Epithelial cell of alveolus of lung (primary cell): ENCODE results near the gene MT1E. TPM values are rescaled to one million over a fixed set of nuclear protein-coding genes. Genes with fewer than 3 reads are reported as not detected.

Experiments
- total RNA-seq: library from RNA; depleted of rRNA; stranded (reverse); fragments of >200 nt; gene quantifications from 2 replicates; pipeline ENCODE4 v1.2.1, GENCODE V29; 2015

The MT1E gene
- 254 and 593 TPM in 2 replicates for total RNA-seq

DNA sequence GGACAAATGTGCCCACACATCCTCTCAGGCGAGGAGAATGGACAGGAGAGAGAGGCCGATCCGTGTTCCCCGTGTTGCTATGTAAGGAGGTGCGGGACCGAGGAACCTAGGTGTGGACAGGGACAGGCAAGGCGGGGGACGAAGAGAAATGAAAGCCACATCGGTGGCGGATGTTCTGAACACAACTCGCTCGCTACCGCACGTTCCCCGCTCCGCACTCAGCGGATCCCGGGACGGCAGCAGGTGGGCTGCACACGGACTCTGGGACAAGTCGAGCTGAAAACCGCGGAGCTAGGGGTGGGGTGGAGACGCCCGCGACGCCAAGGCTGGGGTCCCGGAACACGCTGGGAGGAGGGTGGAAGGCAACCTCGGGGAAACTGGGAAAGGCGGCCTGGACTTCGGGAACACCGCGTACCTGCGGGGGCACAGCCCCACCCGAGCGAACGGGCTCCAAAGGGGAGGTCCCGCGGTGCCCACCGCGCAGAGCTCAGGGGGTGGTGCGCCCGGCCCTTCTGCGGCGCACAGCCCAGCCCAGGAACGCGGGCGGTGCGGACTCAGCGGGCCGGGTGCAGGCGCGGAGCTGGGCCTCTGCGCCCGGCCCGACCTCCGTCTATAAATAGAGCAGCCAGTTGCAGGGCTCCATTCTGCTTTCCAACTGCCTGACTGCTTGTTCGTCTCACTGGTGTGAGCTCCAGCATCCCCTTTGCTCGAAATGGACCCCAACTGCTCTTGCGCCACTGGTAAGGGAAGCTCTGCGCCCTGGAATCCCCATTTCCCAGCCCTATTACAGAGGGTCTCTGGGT lies at the start of gene MT1E:
Gene MT1E (plus strand): TSS at position 642 of the 803 bp plus-strand sequence. CDS start 71 bp downstream, at position 713.

DNA sequence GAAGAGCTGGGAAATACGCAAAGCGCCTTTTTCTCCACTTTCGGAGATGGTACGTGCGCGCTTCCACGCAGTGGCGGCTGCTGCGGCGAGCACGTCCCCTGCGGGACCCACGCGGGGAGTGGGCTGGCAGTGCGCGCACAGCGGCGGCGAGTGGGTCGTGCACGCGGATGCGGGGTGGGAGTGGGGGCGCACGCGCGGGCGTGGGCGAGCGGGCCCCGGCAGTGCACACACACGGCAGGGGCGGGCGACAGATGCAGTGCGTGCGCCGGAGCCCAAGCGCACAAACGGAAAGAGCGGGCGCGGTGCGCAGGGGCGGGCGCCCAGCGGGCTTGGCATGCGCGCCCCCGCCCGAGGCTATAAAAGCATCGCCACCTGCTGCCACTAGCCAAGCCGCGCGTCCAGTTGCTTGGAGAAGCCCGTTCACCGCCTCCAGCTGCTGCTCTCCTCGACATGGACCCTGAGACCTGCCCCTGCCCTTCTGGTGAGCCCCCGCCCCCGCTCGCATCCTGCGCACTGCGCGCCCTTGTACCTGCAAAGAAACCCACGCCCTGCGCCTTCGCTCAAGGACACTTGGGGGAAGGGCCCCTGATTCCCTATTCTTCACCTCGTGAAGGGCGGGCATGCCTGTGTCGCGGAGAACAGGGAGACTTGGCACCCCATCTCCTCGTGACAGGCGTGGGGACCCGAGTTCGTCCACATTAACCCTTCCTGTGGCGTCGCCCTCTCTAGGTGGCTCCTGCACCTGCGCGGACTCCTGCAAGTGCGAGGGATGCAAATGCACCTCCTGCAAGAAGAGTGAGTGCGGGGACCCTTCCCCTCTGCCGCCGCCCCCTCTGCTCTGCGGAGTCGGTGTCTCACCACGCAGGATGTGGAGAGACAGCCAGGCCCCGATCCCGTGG lies 36.2 kb upstream of the MT1E start, which contains the start of gene MT3:
Gene MT3 (plus strand): TSS at position 388 of the 899 bp plus-strand sequence. CDS start 63 bp downstream, at position 451.

DNA sequence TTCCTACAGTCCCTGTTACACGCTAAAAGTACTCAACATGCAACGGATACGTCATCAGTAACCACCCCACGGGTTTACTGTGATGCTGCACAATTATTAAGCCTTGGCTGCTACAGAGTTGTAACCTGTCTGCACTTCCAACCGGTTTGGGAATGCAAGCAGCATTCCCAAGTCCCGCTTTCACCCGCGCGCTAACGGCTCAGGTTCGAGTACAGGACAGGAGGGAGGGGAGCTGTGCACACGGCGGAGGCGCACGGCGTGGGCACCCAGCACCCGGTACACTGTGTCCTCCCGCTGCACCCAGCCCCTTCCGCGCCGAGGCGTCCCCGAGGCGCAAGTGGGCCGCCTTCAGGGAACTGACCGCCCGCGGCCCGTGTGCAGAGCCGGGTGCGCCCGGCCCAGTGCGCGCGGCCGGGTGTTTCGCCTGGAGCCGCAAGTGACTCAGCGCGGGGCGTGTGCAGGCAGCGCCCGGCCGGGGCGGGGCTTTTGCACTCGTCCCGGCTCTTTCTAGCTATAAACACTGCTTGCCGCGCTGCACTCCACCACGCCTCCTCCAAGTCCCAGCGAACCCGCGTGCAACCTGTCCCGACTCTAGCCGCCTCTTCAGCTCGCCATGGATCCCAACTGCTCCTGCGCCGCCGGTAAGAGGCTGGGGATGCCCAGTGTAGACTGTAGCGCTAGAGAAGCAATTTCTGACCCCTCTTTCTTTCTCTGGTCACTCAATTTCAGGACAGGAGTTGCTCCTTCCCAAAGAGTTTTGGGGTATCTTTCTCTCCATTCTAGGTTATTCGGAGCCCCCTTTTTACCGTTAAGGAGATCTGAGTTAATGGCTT lies 17.3 kb upstream of the MT1E start, which contains the start of gene MT2A:
Gene MT2A (plus strand): TSS at position 542 of the 833 bp plus-strand sequence. CDS start 72 bp downstream, at position 614.

DNA sequence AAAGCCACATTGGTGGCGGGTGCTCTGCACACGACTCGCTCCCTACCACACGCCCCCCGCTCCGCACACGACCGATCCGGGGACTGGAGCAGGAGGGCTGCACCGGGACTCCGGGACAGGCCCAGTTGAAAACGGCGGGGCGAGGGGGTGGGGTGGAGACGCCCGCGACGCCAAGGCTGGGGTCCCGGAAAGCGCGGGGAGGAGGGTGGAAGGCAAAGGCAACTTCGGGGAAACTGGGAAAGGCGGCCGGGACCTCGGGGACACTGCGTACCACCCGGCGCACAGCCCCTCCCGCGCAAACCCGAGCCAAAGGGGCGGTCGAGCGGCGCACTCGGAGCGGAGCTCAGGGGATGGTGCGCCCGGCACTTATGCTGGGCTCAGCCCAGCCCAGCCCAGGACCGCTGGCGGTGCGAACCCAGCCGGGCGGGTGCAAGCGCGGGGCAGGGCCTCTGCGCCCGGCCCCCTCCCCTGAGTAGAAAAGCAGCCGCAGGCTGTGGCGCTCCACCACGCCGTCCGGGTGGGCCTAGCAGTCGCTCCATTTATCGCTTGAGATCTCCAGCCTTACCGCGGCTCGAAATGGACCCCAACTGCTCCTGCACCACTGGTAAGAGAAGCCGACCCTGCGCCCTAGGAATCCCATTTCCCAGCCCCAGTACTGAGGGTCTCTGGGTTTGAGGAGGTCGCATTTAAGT lies 6.7 kb downstream of the MT1E start, which contains the start of gene MT1M:
Gene MT1M (plus strand): TSS at position 504 of the 692 bp plus-strand sequence. CDS start 73 bp downstream, at position 577.

DNA sequence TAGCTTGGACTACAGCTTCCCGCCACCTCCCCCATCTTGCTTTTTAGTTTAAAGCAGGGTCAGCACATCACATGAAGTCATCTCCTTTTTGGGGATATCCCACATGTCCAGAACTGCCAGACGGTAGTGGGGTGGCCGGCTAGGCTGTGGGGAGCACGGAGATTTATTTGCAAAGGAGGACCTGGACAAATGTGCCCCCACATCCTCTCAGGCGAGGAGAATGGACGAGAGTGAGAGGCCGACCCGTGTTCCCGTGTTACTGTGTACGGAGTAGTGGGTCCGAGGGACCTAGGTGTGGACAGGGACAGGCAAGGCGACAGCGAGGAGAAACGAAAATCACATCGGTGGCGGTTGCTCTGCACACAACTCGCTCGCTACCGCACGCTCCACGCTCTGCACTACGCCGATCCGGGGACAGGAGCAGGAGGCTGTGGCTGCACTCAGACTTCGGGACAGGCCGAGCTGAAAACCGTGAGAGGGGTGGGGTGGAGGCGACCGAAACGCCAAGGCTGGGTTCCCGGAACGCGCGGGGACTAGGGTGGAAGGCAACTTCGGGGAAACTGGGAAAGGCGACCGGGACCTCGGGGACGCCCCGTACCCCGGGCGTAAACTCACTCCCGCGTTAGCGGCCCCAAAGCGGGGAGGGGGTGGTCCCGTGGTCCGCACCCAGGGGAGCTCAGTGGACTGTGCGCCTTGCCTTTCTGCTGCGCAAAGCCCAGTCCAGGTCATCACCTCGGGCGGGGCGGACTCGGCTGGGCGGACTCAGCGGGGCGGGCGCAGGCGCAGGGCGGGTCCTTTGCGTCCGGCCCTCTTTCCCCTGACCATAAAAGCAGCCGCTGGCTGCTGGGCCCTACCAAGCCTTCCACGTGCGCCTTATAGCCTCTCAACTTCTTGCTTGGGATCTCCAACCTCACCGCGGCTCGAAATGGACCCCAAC lies 12.5 kb downstream of the MT1E start, which contains the start of gene MT1A:
Gene MT1A (plus strand): TSS at position 853 of the 937 bp plus-strand sequence. CDS start 73 bp downstream, at position 926.

DNA sequence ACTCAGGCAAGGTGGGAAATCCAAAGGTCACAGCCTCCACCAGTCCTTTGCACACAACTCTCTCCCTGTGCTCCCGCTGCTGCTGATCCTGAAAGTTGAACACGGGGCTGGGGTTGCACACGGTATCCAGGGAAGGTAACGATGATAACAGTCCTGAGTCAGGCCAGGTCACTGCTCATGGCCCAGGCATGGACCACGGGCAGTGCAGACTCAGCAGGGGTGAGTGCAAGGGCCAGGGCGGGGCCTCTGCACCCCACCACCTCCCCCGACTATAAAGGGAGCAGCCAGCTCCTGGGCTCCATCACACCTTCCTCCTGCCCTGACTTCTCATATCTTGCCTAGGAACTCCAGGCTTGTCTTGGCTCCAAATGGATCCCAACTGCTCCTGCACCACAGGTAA lies 26.0 kb downstream of the MT1E start, which contains the start of gene MT1B:
Gene MT1B (plus strand): TSS at position 301 of the 400 bp plus-strand sequence. CDS start 68 bp downstream, at position 369.

DNA sequence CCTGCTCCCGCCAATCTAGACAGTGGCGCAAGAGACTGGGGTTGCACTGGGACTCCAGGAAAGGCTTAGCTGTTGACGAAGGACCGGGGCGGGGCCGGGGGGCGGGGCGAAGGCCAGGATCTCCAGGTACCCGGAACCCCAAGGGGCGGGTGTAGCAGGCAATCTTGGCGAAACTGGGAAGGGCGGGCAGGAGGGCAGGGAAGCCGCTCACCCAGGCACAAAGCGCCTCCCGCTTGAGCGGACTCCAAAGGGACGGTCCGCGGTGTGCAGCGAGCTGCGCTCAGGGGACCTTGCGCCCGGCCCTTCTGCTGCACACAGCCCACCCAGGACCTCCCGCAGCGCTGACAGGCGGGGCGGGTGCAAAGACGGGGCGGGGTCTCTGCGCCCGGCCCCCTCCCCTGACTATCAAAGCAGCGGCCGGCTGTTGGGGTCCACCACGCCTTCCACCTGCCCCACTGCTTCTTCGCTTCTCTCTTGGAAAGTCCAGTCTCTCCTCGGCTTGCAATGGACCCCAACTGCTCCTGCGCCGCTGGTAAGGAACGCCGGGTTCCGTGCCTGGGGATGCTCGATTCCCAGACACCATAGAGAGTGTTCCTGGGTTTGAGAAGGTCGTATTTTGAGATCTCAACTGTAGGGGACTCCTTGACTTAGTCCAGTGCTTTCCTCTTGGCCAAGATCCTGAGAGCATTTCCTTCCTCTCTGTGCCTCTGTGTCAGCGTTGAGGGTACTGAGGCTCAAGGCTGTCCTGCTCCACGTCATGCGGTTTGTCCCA lies 32.2 kb downstream of the MT1E start, which contains the start of gene MT1F:
Gene MT1F (plus strand): TSS at position 405 of the 772 bp plus-strand sequence. CDS start 100 bp downstream, at position 505.

DNA sequence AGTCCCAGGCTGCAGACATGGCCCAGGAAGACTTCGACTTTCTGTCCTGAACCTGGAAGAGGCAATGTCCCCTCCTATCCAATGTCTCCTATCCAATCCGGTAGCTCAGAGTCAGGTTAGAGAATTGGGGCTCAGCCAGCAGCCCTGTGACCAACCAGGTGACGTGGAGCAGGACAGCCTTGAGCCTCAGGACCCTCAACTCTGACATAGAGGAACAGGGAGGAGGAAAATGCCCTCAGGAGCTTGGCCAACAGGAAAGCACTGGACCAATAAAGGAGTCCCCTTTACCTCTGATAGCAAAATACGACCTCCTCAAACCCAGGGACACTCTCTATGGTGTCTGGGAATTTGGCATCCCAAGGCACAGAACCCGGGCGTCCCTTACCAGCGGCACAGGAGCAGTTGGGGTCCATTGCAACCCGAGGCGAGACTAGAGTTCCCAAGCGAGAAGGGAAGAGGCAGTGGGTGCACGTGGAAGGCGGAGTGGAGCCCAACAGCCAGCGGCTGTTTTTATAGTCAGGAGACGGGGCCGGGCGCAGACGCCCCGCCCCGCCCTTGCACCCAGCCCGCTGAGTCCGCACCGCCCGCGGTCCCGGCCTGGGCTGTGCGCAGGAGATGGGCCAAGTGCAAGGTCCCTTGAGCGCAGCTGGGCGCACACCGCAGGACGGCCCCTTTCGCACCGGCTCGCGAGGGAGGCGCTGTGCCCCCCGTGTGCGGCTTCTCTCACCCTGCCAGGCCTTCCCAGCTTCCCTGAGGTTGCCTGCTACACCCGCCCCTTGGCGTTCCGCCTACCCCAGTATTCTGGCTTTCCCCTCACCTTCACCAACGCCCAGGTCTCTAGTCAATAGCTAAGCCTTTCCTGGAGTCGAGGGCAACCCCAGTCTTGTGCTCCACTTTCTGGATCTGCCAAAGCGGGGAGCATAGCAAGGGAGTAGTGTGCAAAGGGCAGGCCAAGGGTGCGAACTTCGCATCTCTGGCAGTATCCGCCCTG lies 42.3 kb downstream of the MT1E start, which contains the start of gene MT1G:
Gene MT1G (minus strand): TSS at position 485 of the 991 bp plus-strand sequence. CDS start 72 bp downstream, at position 413.

DNA sequence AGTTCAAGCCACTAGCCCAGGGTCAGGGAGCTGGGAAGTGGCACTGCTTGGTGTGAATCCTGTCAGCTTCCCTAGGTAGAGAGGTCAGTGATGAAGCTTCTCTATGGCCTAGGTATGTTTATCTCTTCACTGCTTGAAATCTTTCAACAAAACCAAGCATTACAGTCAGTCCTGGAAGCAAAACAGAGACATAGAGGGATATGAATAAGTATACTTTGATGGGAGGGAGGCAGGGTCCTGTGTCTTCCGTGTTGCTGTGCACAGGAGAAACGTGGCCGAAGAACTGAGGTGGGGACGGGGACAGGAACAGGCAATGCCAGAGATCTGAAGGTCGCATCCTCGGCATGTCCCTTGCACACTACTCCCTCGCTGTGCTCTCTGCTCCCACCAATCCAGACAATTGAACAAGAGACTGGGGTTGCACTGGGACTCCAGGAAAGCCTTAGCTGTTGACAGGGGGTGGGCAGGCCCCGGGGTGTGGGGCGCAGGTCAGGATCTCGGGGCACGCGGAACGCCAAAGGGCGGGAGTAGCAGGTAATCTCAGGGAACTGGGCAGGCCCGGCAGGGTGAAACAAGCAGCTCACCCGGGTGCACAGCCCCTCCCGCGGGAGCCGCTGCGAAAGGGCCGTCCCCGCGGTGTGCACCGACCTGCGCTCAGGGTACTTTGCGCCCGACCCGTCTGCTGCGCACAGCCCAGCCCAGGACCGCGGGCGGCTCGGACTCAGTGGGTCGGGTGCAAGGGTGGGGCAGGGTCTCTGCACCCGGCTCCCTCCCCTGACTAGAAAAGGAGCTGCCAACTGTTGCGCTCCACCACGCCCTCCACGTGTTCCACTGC lies 43.6 kb downstream of the MT1E start, which contains the start of gene MT1H:
Gene MT1H (plus strand): TSS at position 810 of the 835 bp plus-strand sequence. CDS start 71 bp downstream, outside the sequence.

Other genes starting within 250 kb of the MT1E start
- 121 and 137 TPM in 2 replicates for gene AMFR, start 200.2 kb upstream of the MT1E start, total RNA-seq
- 54.5 and 64.5 TPM in 2 replicates for gene NUDT21, start 174.4 kb upstream of the MT1E start, total RNA-seq
- gene OGFOD1, start 174.2 kb upstream of the MT1E start, total RNA-seq, result 29.1 and 49.0 TPM in 2 replicates
- 30.1 and 56.3 TPM in 2 replicates for gene BBS2, start 105.8 kb upstream of the MT1E start, total RNA-seq
- not detected in 2 replicates for gene MT4, start 60.7 kb upstream of the MT1E start, total RNA-seq
- gene MT3, start 36.3 kb upstream of the MT1E start, total RNA-seq, result 0.52 TPM in 1 of 2 replicates, not detected in the other
- 177 and 1,835 TPM in 2 replicates for gene MT2A, start 17.2 kb upstream of the MT1E start, total RNA-seq
- 10.9 and 12.5 TPM in 2 replicates for gene MT1M, start 6.9 kb downstream of the MT1E start, total RNA-seq
- 22.4 and 82.3 TPM in 2 replicates for gene MT1A, start 12.9 kb downstream of the MT1E start, total RNA-seq
- gene MT1B, start 26.1 kb downstream of the MT1E start, total RNA-seq, result not detected in 2 replicates
- 1.3 and 5.2 TPM in 2 replicates for gene MT1F, start 32.2 kb downstream of the MT1E start, total RNA-seq
- 18.6 and 78.2 TPM in 2 replicates for gene MT1G, start 42.3 kb downstream of the MT1E start, total RNA-seq
- not detected in 2 replicates for gene MT1H, start 44.0 kb downstream of the MT1E start, total RNA-seq
- 183 and 239 TPM in 2 replicates for gene MT1X, start 56.7 kb downstream of the MT1E start, total RNA-seq
- 40.2 and 73.8 TPM in 2 replicates for gene NUP93, start 104.3 kb downstream of the MT1E start, total RNA-seq
- gene SLC12A3, start 239.4 kb downstream of the MT1E start, total RNA-seq, result not detected in 2 replicates